ENCODE data around the gene RAB4A.
A peak's percentile ranks its signal among the peaks of the same experiment; 100 is the strongest.

The RAB4A gene

GRCh38 chr1:229247871-229248270, 23.0 kb upstream of the RAB4A start:
- DNase-seq: no peak

- DNase-seq: no peak
Measured at GRCh38 chr1:229248821-229249817, 21.8 kb upstream of the RAB4A start.

- DNase-seq: peak; percentile 58
Measured at GRCh38 chr1:229249854-229250644, 20.9 kb upstream of the RAB4A start.

- DNase-seq: no peak
Measured at GRCh38 chr1:229251185-229251584, 19.7 kb upstream of the RAB4A start.

- DNase-seq: no peak
Measured at GRCh38 chr1:229252228-229252984, 18.5 kb upstream of the RAB4A start.

- peak; percentile 44 for DNase-seq
Measured at GRCh38 chr1:229253151-229253974, 17.5 kb upstream of the RAB4A start.

GRCh38 chr1:229254910-229255541, 15.9 kb upstream of the RAB4A start:
- no peak for DNase-seq

GRCh38 chr1:229258031-229258756, 12.7 kb upstream of the RAB4A start:
- peak; percentile 78 for DNase-seq

- DNase-seq: no peak
Measured at GRCh38 chr1:229258757-229259060, 12.2 kb upstream of the RAB4A start.

- no peak for DNase-seq
Measured at GRCh38 chr1:229260297-229260696, 10.6 kb upstream of the RAB4A start.

GRCh38 chr1:229262239-229262638, 8.7 kb upstream of the RAB4A start:
- no peak for DNase-seq

- no peak for DNase-seq
Measured at GRCh38 chr1:229263254-229263653, 7.7 kb upstream of the RAB4A start.

- DNase-seq: no peak
Measured at GRCh38 chr1:229264068-229264467, 6.8 kb upstream of the RAB4A start.

GRCh38 chr1:229264487-229264886, 6.4 kb upstream of the RAB4A start:
- no peak for DNase-seq

GRCh38 chr1:229266274-229266673, 4.6 kb upstream of the RAB4A start:
- DNase-seq: no peak

GRCh38 chr1:229266832-229267500, 3.9 kb upstream of the RAB4A start:
- DNase-seq: no peak

GRCh38 chr1:229268505-229268904, 2.4 kb upstream of the RAB4A start:
- no peak for DNase-seq

- DNase-seq: peak; percentile 29
Measured at GRCh38 chr1:229271448-229272159, 693 bp downstream of the RAB4A start.
